Fibroblast of skin of right biceps (primary cell): Measurements from ENCODE around the gene GP2.

Experiments
- DNase-seq: peaks from one replicate; pipeline ENCODE4 v3.0.0-alpha.2; 2013

GP2 gene

DNA sequence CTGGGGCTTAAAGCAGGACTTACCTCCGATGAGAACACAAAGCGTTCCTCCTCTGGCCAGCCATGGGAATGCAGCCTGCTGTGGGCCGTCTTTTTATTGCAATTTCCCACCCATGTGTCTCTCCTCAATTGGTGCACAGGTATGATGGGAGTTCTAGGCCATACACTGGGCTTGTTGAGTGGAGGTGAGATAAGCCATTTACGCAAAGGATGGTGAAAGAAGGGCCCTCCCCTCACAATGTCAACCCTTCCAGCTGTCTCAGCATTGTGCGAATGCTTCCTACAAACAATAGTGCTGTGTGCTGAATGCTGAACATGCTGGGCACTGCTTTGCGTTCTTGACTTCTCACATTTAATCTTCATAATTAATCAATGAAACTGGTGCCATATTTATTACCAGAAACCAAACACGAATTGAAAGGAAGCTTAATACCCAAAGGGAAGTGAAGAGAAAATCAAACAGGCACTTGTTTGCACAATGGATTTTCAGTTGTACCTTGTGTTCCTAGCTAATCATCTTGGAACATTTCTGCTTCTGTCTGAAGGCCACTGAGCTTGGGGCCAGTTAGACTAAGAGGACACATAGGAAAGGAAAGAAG, at the start of gene GP2:
TSS of gene GP2 (minus strand) at position 70 of the 598 bp plus-strand sequence. CDS start 1,082 bp downstream, outside the sequence.
- no peak for DNase-seq

DNA sequence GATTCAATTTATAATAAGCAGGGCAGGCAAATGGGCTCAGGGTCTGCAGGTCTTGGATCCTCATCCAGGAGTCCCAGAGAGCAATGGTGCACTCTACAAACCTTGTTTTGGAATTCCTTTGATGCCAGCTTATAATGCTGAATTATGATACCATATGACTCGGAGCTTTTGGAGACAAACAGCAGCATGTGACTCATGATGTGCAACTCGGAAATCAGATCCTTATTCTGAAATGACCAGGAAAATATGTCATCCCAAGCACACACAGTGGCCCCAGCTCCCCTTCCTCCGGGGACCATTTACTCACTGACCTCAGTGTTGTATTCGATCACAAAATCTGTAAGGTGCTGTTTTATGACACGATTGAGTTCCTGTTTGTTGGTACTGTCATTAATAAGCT, 45.4 kb upstream of the GP2 start:
- DNase-seq, result no peak

DNA sequence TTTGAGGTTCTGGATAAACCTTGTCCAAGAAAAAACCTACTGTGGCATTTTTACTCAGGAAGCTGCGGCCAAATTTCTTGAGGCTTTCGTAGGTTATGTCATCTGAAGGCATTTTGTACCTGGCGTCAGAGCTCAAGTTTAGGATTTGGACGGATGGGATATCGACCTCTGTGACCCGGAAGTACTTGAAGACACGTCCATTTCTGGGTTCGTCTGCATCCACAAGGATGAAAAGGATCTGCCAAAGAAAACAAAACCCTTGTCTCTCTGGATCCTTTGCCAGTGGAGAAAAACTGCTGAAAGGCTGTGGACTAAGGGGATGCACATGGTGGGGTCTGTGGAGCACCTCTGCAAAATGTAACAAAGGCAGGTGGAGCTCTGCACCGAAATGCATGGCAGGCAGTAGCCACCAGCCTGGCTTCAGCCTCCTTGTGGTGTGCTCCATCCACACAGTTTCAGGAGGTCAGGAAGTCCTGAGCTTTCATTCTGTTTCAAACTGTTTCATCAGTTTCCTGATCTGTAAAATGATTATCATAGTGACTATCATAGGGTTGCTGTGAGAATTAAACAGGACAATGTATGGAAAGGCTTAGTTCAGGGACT, 42.2 kb upstream of the GP2 start:
- DNase-seq, result no peak

DNA sequence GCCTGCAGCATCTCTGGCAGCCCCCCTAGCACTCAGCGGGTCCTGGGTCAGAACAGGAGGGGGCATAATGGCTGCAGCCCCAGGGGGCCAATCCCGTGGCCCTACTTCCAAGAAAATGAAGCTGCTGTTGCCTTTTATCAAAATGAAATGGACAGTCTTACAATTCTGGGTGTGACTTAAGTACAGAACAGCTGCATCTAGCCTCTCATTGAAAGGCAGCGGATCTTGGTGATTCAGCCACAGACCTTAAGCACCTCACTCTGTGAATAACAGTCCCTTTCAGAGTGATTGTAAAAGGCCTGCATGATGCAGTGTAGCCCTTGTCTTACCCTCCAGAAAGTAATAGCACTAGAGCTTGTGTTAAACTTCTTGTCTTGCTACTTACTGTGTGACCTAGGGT, 36.7 kb upstream of the GP2 start:
- DNase-seq, result no peak

DNA sequence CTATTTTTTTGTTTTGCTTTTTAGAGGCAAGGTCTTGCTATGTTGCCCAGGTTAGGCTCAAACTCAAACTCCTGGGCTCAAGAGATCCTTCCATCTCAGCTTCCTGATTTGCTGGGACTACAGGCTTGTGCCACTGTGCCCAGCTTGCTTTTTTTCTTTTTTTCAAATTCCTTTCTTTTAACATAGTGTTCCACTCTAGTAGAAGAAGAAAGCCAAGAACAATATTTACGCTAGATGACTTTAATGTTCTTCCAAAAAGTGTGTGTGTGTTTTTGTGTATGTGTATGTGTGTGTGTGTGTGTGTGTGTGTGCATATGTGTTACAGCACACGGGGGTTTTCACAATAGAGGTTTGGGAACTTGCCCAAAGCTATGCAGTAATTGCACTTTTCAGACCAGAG, 35.9 kb upstream of the GP2 start:
- DNase-seq, result no peak

DNA sequence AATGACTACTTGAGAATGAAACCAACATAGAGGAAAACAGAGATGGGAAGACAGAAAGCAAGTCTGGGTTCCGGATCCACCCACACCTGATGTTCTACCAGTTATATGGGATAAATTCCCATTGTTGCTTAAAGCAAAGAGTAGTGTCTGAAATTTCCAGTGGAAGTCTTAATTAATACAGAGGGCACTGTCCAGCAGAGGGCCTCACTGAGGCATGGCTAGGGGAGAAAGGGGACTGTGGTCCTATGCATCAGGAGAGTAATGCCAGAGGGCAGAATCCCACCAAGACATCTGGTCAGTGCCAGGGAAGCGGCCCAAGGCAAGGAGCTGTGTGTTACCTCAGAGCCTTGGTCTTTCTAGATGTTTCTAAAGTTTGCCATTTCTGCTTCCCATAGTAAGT, 32.7 kb upstream of the GP2 start:
- DNase-seq, result no peak

DNA sequence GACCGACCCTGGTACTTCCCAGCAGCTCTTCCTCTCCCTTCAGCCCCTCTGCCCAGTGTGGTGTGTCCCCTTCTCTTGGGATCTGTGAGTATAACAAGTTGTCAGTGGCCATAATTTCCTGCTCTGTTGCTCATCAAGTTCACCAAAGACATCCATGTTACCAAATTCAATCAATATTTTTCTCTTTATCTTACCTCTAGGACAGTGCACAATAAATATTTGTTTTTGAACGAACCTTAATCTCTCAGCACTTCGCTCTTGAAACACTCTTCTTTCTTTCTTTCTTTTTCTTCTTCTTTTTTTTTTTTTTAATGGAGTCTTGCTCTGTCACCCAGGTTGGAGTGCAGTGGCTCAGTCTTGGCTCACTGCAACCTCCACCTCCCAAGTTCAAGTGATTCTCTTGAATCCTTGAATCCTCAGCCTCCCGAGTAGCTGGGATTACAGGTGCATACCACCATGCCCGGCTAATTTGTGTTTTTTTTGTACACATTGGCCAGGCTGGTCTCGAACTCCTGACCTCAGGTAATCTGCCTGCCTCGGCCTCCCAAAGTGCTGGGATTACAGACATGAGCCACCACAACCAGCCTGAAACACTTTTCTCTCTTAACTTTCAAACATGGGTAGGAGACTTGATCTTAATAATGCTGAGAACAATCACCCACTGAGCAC, 27.9 kb upstream of the GP2 start:
- no peak for DNase-seq

DNA sequence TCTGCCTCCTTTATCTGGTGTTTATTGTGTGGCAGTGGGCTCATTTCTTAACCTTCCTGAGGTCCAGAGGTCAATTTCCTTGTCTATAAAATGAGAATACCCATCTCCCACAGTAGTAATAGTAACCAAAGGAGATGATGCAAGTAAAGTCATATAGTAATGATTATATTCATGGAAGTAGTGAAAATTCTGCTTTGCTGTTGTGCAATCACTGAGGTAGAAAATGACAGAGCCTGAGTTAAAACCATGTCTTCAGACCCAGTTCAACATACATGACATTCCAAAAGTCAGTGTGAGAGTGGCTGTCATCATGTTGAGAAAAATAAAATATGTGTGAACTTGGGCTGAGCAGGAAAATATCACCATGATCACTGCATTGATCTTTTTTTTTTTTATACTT, 26.1 kb upstream of the GP2 start:
- no peak for DNase-seq

DNA sequence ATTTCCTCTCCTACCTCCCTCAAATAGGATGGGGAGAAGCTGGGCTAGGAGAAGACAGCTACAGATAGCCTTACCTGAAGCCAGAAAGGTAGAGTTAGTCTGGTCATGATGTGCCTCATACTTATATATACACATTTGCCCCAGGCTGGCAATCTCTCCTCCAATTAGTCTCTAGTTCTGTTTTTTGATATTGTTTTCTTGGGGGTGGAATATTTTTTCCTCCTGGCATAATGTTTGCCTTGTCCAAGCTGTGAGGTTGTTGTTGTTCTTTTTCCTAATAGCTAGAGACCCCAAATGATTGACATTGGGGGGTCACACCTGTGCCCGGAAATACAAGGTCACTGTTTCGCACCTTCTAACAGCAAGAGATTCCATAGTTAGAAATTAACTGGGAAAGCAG, 25.3 kb upstream of the GP2 start, which contains the start of gene UMOD:
TSS of gene UMOD (minus strand) at position 101 of the 400 bp plus-strand sequence. CDS start 1,978 bp downstream, outside the sequence.
- DNase-seq, result no peak

DNA sequence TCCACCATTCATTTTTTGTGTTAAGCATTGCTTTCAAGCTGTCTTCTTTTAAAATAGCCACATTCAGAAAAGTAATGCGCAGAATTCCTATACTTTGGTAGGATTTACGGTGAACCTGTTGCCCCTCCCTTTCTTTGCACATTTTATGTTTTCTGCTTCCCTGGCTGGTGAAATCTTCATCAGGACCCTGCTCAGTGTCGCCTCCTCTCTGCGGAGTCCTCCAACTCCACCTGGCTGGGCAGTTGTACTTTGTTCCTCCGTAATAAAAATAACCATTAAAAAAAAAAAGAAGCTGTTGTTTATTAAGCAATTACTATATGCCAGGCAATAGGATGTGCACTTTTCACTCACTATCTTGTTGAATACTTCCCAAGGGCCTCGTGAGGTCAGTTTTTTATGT, 22.3 kb upstream of the GP2 start:
- no peak for DNase-seq

DNA sequence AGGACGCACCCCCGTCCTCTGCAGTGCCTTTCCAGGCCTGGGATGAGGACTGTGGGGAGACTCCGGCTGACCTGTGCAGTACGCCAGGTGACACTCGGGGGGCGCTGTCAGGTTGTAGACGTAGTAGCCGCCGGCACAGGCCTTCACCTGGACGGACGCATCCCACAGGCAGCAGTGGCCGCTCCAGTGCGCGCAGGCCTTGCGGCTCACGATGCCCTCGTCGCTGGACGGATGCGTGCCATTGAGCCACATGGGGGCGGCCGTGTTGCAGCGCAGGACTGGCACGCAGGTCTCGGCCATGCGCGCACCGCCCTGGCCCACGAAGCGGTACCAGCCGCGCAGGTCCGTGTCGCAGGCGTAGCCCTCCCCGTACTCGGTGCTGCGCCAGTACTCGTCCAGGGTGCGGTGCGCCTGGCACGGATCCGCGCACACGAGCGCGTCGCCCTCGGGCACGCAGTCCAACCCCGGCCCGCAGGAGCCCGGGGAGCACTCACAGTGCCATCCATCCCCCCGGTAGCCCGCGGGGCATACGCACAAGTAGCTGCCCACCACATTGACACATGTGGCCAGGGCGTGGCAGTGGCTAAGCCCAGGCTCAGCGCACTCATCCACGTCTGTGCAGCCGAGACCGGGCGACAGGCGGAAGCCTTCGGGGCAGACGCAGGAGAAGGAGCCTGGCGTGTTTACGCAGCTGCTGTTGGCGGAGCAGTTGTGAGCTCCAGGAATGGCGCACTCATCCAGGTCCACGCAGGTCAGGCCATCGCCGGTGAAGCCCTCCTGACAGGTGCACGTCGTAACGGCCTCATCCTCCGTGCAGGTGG, 21.3 kb upstream of the GP2 start:
- no peak for DNase-seq

DNA sequence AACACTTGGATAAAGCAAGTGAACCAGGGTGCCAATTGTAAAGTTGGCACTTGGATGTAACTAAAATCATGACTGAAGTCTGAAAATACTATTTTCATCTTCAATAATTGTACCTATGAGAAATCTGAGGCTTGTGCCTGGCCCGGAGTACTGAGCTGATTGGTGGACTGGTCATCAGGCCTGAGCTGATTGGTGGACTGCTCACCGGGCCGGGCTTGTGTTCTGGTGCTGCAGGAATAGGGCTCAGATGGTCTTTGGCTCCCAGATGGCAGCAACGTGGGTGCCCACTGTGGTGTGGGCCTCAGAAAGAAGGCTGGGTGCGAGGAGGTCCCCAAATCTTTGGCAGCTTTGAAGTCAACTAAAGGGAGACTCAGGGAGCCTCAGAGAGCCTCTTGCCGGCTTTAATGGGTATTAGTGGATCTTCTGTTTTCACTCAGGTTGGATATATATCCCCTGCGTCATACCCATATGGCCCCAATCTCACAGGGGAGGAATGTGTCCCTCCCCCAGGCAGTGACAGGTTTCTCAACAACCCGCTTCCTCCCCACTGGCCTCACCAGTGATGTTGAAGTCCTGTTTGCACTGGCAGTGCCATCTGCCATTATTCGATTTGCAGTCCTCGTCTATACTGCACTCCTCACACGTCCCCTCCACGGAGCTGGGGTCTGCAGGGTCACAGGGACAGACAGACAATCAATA, 20.5 kb upstream of the GP2 start:
- no peak for DNase-seq

DNA sequence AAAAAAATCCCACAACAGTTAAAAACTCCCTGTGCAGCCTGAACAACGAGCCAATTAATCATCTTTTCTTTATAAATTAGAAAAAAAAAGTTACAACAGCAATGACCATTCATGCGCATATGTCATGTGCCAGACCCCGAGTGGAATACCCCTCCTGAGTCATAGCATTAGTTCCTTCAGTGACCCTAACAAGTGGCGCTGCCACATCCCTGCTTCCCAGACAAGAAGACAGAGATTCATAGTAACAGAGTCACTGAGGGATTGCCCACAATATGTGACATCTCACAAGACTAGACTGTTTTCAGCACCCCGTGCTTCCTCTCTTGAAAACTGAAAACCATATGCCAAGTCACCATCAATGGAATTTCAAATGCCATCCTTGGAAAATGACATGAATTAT, 17.3 kb upstream of the GP2 start:
- DNase-seq, result no peak

DNA sequence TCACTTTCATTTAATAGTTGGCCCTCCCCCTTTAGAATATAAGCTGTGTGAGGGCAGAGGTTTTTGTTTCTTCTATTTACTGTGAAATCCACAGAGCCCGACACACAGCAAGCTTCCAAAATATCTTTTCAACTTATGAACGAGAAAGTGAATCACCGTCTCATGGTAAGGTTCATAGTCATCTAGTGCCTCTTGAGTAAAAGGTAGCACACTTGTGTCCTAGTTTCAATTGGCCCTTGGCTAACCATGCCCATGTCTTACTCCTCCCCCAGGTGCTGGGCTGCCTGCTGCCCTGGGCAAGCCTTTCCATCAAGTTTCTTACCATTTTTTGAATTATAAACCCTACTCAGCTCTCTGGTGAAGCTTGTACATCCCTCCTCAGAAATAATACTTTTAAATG, 12.4 kb upstream of the GP2 start:
- no peak for DNase-seq

DNA sequence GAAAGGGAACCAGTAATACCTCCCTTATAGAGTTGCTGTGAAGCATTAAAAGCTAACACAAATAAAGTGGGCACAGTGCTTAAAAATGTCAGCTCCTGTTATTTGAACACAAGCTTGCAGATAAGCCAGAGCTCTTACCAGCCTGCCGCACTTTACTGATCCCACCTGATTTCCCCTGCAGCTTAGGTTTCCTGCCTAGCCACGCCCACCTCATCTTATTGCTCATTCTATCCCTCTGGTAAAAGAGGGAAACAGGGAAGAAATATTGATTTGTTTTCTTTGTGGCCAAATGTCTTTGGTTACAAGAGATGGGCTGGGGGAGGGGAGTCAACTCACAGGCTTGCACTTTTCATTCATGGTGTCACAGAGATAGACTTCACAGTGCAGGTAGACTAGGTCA, 9.6 kb upstream of the GP2 start:
- DNase-seq, result no peak

DNA sequence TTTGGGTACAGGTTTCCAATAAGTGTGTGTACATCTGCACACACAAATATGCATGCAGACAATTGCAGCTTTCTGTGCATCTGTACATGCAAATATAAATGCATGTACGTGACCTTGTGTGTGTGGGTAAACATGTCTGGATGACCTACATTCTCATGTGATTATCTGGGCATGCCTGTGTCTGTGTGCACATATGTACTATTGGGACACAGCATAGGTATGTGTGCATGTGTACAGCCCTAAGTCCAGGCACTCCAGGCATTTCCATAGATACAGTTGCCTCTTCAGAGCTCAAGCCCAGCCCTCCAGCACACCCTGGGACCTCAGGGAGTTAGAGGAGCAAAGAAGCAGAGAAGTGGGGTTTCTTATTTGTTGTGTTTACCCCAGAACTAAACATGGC, 7.1 kb upstream of the GP2 start:
- no peak for DNase-seq

DNA sequence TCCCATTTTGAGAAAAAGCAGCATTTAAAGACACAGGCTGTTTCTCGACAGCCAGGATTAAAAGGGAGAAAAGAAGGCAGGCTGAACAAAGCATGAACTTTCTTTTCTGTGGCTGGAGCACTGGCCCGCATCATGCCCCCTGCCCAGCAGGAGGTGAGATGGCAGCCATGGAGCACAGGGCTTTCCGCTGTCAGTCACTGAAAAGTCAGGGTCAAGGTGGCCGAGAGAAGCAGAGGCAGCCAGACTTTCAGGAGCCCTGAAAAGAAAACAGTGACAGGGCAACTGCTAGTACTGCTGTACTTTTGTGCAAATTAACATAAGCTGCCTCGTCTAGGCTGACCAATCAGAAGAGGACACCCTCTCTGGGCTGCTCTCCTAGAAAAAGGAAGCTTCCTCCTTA, 5.8 kb upstream of the GP2 start:
- DNase-seq, result no peak

DNA sequence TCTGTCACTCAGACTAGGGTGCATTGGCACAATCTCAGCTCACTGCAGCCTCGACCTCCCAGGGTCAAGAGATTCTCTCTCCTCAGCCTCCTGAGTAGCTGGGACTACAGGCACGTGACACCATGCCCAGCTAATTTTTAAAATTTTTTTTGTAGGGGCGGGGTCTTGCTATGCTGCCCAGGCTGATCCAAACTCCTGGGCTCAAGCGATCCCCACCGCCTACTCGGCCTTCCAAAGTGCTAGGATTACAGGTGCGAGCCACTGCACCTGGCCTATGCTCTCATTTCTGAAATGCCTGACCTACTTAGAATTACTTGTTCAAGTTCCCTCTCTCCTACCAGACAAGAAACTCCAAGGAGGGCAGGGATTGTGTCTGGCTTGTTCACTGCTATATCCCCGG, 5.1 kb upstream of the GP2 start:
- DNase-seq, result no peak

DNA sequence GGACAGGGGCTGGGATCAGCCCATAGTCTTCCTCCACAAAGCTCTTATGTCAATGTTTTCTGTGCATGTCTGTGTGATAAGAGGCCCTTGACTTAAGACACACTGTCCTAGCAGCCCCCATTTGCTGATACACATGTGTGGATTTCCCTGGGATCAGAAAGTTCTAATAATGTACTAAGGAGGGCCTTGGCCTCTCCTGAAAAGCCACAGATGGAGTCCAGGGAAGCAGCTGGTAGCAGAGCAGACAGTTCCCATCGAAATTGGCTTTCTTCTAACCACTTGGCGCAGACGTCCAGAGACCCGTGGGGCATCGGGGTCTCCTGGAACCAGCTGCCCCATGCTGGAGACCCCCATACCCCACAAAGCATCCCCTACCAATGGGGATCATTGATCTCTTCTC, 4.3 kb upstream of the GP2 start:
- no peak for DNase-seq

DNA sequence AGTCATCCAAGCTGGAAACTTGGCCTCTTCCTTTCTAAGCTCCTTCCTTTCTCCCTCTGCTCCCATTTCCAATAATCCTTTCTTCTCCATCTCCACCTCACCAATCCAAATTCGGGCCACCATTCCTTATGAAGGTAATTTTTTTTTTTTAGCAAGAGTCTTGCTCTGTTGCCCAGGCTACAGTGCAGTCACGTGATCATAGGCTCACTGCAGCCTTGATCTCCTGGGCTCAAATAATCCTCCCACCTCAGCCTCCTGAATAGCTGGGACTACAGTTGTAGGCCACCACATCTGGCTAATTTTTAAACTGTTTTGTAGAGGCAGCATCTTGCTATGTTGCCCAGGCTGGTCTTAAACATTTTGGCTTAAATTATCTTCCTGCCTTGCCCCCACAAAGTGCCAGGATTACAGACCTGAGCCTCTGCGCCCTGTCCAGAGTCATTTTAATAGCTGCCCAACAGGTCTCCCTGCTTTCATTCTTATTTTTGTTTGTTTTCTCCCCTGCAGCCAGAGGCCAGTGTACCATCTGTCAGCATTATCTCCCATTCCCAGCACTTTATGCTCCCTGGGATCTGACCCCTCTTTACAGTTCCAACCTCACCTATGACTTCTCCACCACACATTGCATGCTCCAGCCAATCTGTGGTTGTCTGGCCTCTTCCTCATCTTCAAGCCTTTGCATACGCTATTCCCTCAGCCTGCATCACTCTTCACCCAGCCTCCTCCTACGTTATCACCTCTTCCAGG, 2.3 kb upstream of the GP2 start:
- DNase-seq, result no peak

DNA sequence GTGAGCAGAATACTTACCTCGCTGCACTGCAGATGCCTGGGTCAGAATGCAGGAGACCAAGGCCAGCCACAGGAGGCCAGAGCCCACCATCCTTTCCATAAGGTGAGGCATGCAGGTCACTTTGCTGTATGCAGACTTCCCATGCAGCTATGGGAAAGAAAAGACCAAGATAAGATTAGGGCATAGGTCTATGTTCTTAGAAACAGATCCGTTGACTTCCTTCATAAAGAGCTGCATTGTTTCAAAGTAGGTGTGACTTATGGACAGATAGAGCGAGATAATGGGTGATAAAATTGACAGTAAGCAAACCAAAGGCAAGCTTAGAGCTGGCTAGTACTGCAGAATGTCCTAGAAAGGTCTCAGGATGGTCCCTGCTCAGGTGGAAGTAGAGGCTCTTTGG, 992 bp downstream of the GP2 start:
- DNase-seq, result no peak

DNA sequence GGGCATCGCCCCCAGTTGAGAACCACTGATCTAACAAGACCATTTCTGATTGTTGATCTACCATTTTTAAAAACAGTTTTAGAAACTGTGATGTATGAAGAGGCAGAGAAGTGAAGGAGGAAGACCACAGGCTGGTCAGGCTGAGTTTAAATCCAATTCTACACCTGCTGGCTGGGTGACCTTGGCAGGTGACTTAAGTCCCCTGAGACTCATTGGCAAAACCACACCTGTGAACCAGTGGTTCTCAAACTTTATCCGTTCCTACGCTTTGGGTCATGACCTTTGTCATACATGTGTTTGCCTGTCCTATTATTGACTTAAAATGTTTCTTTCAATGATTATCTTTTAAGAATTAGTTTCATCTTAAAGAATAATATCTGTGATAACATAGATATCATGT, 2.3 kb downstream of the GP2 start:
- DNase-seq, result no peak
